GM18909 (cell line): ENCODE data around the gene RAB44.

ENCODE experiments used
- ATAC-seq: cut with Tn5 transposase; IDR thresholded peaks from one replicate; pipeline ENCODE4 v1.9.1; 2021; ENCODE audit warnings: mild to moderate bottlenecking; ENCODE audit not compliant: unreplicated experiment, poor library complexity

Gene RAB44

GRCh38 chr6:36685926-36686667 lies 11.5 kb upstream of the RAB44 start:
- no peak for ATAC-seq

GRCh38 chr6:36686668-36687513 lies 10.7 kb upstream of the RAB44 start:
- no peak for ATAC-seq

GRCh38 chr6:36688063-36688738 lies 9.4 kb upstream of the RAB44 start:
- no peak for ATAC-seq

GRCh38 chr6:36688739-36689075 lies 8.9 kb upstream of the RAB44 start:
- ATAC-seq = no peak

GRCh38 chr6:36691011-36691410 lies 6.6 kb upstream of the RAB44 start:
- ATAC-seq = no peak

GRCh38 chr6:36691612-36692011 lies 6.0 kb upstream of the RAB44 start:
- no peak for ATAC-seq

- ATAC-seq = peak; percentile 76
Observed at GRCh38 chr6:36692220-36692619, 5.4 kb upstream of the RAB44 start.

- no peak for ATAC-seq
Observed at GRCh38 chr6:36692861-36693702, 4.5 kb upstream of the RAB44 start.

- no peak for ATAC-seq
Observed at GRCh38 chr6:36694616-36695015, 3.0 kb upstream of the RAB44 start.

- no peak for ATAC-seq
Observed at GRCh38 chr6:36695414-36695813, 2.2 kb upstream of the RAB44 start.

GRCh38 chr6:36698196-36698595 lies 570 bp downstream of the RAB44 start:
- no peak for ATAC-seq

GRCh38 chr6:36698871-36699271 lies 1.2 kb downstream of the RAB44 start:
- no peak for ATAC-seq

GRCh38 chr6:36699348-36699747 lies 1.7 kb downstream of the RAB44 start:
- ATAC-seq = no peak

- ATAC-seq = no peak
Observed at GRCh38 chr6:36700071-36700812, 2.6 kb downstream of the RAB44 start.

GRCh38 chr6:36700831-36701230 lies 3.2 kb downstream of the RAB44 start:
- ATAC-seq = no peak

GRCh38 chr6:36701401-36701991 lies 3.9 kb downstream of the RAB44 start:
- ATAC-seq = no peak

GRCh38 chr6:36702656-36703055 lies 5.0 kb downstream of the RAB44 start:
- ATAC-seq = no peak

- no peak for ATAC-seq
Observed at GRCh38 chr6:36703081-36703606, 5.5 kb downstream of the RAB44 start.

- no peak for ATAC-seq
Observed at GRCh38 chr6:36703982-36704381, 6.4 kb downstream of the RAB44 start.
